ENCODE measurements around the gene COBL. TPM values are rescaled to one million over a fixed set of nuclear protein-coding genes. Genes with fewer than 3 reads are reported as not detected.

COBL gene
- total RNA-seq, 4 donors from 2014 or later, result 17.2 to 59.7 (median 31.0) TPM

GRCh38 chr7:50977421-50977820, 339.2 kb downstream of the COBL start:
- Histone ChIP-seq H3K27ac (no peak overlapping the region), H3K36me3 (no peaks in the 10 kb centered on the region), H3K27me3 (peaks cover 3% of the 10 kb centered on the region), H3K4me3 (no peak overlapping the region), H3K9me3 (peaks cover 0 to 16% (median 0%) of the 10 kb centered on the region in 3 donors), H3K4me1 (no peaks in the 10 kb centered on the region)
- 82% methylated on average over 1 of the region's 1 CpG; no CpG with 5 or more reads in 1 of the 2 donors for WGBS, 2 donors (ENCODE audit: low coverage in 1 of 2)
- no peak for TF ChIP-seq POLR2A (IDR thresholded peaks at IDR 0.05)
- no peak for ATAC-seq

DNA sequence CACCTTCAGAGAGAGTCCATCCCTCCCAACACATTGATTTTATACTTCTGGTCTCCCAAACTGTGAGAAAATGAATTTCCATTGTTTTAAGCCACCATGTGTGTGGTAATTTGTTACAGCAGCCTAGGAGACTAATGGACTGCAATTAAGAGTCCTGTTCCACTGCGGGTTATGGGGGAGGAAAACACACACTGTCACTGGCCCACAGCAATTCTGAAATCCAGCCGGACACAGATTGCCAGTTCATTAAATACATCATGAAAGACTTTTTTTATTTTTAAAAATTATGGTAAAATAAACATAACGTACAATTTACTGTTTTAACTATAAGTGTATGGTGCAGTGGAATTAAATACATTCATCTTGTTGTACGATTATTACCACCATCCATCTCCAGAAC, 340.5 kb downstream of the COBL start:
- H3K27ac ChIP-seq, result no peak overlapping the region
- no peak for TF ChIP-seq POLR2AphosphoS5 (IDR thresholded peaks at IDR 0.05)
- H3K36me3 ChIP-seq, result no peaks in the 10 kb centered on the region
- H3K4me3 ChIP-seq, result no peak overlapping the region
- H3K9me3 ChIP-seq, result peaks cover 0 to 16% (median 0%) of the 10 kb centered on the region in 3 donors
- H3K27me3 ChIP-seq, result no peaks in the 10 kb centered on the region
- ATAC-seq, result no peak
- WGBS, 2 donors (ENCODE audit: low coverage in 1 of 2), result 86 to 88% methylated on average over 4 of the region's 4 CpGs
- no peaks in the 10 kb centered on the region for H3K4me1 ChIP-seq

- 62 to 83% methylated on average over 4 to 5 of the region's 5 CpGs for WGBS, 2 donors (ENCODE audit: low coverage in 1 of 2)
- peaks cover 0 to 16% (median 0%) of the 10 kb centered on the region in 3 donors for H3K9me3 ChIP-seq
- H3K4me1 ChIP-seq, result no peaks in the 10 kb centered on the region
- no peaks in the 10 kb centered on the region for H3K36me3 ChIP-seq
- TF ChIP-seq POLR2AphosphoS5 (IDR thresholded peaks at IDR 0.05) (no peak), EP300 (IDR thresholded peaks at IDR 0.05) (no peak), POLR2A (IDR thresholded peaks at IDR 0.05) (no peak), CTCF (IDR thresholded peaks at IDR 0.05) (no peak)
- ATAC-seq, result no peak
- no peaks in the 10 kb centered on the region for H3K27me3 ChIP-seq
- no peak overlapping the region for H3K27ac ChIP-seq
- no peak overlapping the region for H3K4me3 ChIP-seq
These were observed 342.4 kb downstream of the COBL start for GRCh38 chr7:50974240-50974639.

GRCh38 chr7:50973814-50974213, 342.8 kb downstream of the COBL start:
- Histone ChIP-seq H3K27ac (no peak overlapping the region), H3K36me3 (no peaks in the 10 kb centered on the region), H3K27me3 (no peaks in the 10 kb centered on the region), H3K4me3 (no peak overlapping the region), H3K9me3 (peaks cover 0 to 14% (median 0%) of the 10 kb centered on the region in 3 donors), H3K4me1 (no peaks in the 10 kb centered on the region)
- no peak for ATAC-seq
- TF ChIP-seq EP300 (IDR thresholded peaks at IDR 0.05) (no peak), CTCF (IDR thresholded peaks at IDR 0.05) (no peak), POLR2A (IDR thresholded peaks at IDR 0.05) (no peak), POLR2AphosphoS5 (IDR thresholded peaks at IDR 0.05) (no peak)
- 77 to 83% methylated on average over 2 to 3 of the region's 6 CpGs for WGBS, 2 donors (ENCODE audit: low coverage in 1 of 2)

GRCh38 chr7:50970092-50970491, 346.5 kb downstream of the COBL start:
- H3K27me3 ChIP-seq, result no peaks in the 10 kb centered on the region
- TF ChIP-seq EP300 (IDR thresholded peaks at IDR 0.05), result no peak
- no peak for TF ChIP-seq POLR2AphosphoS5 (IDR thresholded peaks at IDR 0.05)
- TF ChIP-seq CTCF (IDR thresholded peaks at IDR 0.05), result no peak
- no peak for TF ChIP-seq POLR2A (IDR thresholded peaks at IDR 0.05)
- no peaks in the 10 kb centered on the region for H3K4me1 ChIP-seq
- no peak for ATAC-seq
- 48 to 74% methylated on average over 2 to 7 of the region's 7 CpGs for WGBS, 2 donors (ENCODE audit: low coverage in 1 of 2)
- no peaks in the 10 kb centered on the region for H3K36me3 ChIP-seq
- H3K27ac ChIP-seq, result no peak overlapping the region
- H3K9me3 ChIP-seq, result peaks cover 0 to 6% (median 0%) of the 10 kb centered on the region in 3 donors
- H3K4me3 ChIP-seq, result no peak overlapping the region
